GM23338 (cell line): Measurements from ENCODE around the gene NIPAL3. TPM values are rescaled to one million over a fixed set of nuclear protein-coding genes. Genes with fewer than 3 reads are reported as not detected.

Source experiments
- ATAC-seq: fragments of 200-7000 bp; cut with Tn5 transposase; 3 replicates; pipeline ENCODE4 v1.9.1; 2020
- DNase-seq: peaks from one replicate; pipeline ENCODE4 v3.0.0-alpha.2; 2015; ENCODE audit warnings: low spot score
- H2AFZ ChIP-seq: fragments of 200-600 bp; sonication (generic); 2 replicates; pipeline ENCODE4 v1.8.0; 2016; ENCODE audit warnings: antibody characterized with exemption, mild to moderate bottlenecking, moderate library complexity
- H3F3A ChIP-seq: fragments of 200-600 bp; sonication (generic); replicated peaks from 2 replicates; pipeline ENCODE4 v1.8.0; 2017; ENCODE audit warnings: antibody characterized with exemption, mixed run types, low read depth
- H3K27ac ChIP-seq: fragments of 200-600 bp; sonication (generic); 2 replicates; pipeline ENCODE4 v1.6.1; 2016; ENCODE audit warnings: low read depth
- H3K27me3 ChIP-seq: fragments of 200-600 bp; sonication (generic); 2 replicates; pipeline ENCODE4 v1.8.0; 2016; ENCODE audit warnings: mild to moderate bottlenecking, mixed run types, moderate library complexity; ENCODE audit not compliant: insufficient read depth
- H3K36me3 ChIP-seq: fragments of 200-600 bp; sonication (generic); 2 replicates; pipeline ENCODE4 v1.8.0; 2016; ENCODE audit warnings: mild to moderate bottlenecking; ENCODE audit not compliant: insufficient read depth
- H3K4me1 ChIP-seq: fragments of 200-600 bp; sonication (generic); 2 replicates; pipeline ENCODE4 v1.8.0; 2016; ENCODE audit warnings: mild to moderate bottlenecking, moderate library complexity; ENCODE audit not compliant: insufficient read depth
- H3K4me2 ChIP-seq: fragments of 200-600 bp; sonication (generic); 2 replicates; pipeline ENCODE4 v1.7.1; 2017; ENCODE audit warnings: mixed run types
- H3K4me3 ChIP-seq: fragments of 200-600 bp; sonication (generic); 2 replicates; pipeline ENCODE4 v1.6.1; 2016; ENCODE audit warnings: mixed run types
- H3K79me2 ChIP-seq: fragments of 200-600 bp; sonication (generic); replicated peaks from 2 replicates; pipeline ENCODE4 v1.8.0; 2017; ENCODE audit warnings: mild to moderate bottlenecking; ENCODE audit not compliant: insufficient read depth
- H3K9me2 ChIP-seq: fragments of 200-600 bp; sonication (generic); 2 replicates; pipeline ENCODE4 v1.8.0; 2017; ENCODE audit not compliant: insufficient read depth
- H4K20me1 ChIP-seq: fragments of 200-600 bp; sonication (generic); replicated peaks from 2 replicates; pipeline ENCODE4 v1.8.0; 2017; ENCODE audit warnings: mild to moderate bottlenecking; ENCODE audit not compliant: insufficient read depth
- H3K27ac Mint-ChIP-seq: 2 replicates; pipeline ENCODE4 v1.8.0; 2020; ENCODE audit warnings: inconsistent platforms, mild to moderate bottlenecking, moderate library complexity, mixed read lengths
- H3K27me3 Mint-ChIP-seq: 3 replicates; pipeline ENCODE4 v1.8.0; 2022; ENCODE audit warnings: low read depth, mild to moderate bottlenecking, moderate library complexity, mixed read lengths, inconsistent platforms; ENCODE audit not compliant: insufficient read depth, poor library complexity
- H3K36me3 Mint-ChIP-seq: 3 replicates; pipeline ENCODE4 v1.8.0; 2021; ENCODE audit warnings: low read depth, mild to moderate bottlenecking, inconsistent platforms, moderate library complexity, mixed read lengths
- H3K4me1 Mint-ChIP-seq: 3 replicates; pipeline ENCODE4 v1.8.0; 2020; ENCODE audit warnings: mild to moderate bottlenecking, inconsistent platforms, mixed read lengths
- H3K4me3 Mint-ChIP-seq: 3 replicates; pipeline ENCODE4 v1.8.0; 2021; ENCODE audit warnings: moderate library complexity, mild to moderate bottlenecking, inconsistent platforms, mixed read lengths
- H3K9me3 Mint-ChIP-seq: 3 replicates; pipeline ENCODE4 v1.8.0; 2020; ENCODE audit warnings: moderate library complexity, mild to moderate bottlenecking, inconsistent platforms, mixed read lengths
- NANOG ChIP-seq: IDR thresholded peaks from 2 replicates; pipeline ENCODE4 v1.6.1; 2016; ENCODE audit warnings: antibody characterized with exemption, borderline replicate concordance
- polyA plus RNA-seq: library from polyadenylated mRNA; unstranded; fragments of >200 nt; fragmentation: Nextera tagmentation; extraction: Ambion mirVana; gene quantifications from 2 replicates; pipeline ENCODE4 v1.2.1, GENCODE V29; 2016
- total RNA-seq: library from RNA; depleted of rRNA; stranded (reverse); fragments of >200 nt; shearing (Covaris generic); gene quantifications from 2 replicates; pipeline ENCODE4 v1.2.3, GENCODE V29; 2014
- TF ChIP-seq, protein P1 (sequence below), 2 experiments: fragments of 200-600 bp in 1 of 2; sonication (generic) in 1 of 2; conservative IDR thresholded peaks; 2 replicates each; pipeline versions ENCODE4 v1.5.1 to v1.6.1; 2016 to 2017; ENCODE audit warnings: antibody characterized with exemption in 2 of 2, low read depth in 2 of 2, mild to moderate bottlenecking in 2 of 2, moderate library complexity in 1 of 2
- TF ChIP-seq, protein P2 (sequence below): fragments of 250-450 bp; sonication (Bioruptor Pico); IDR thresholded peaks from 2 replicates; pipeline ENCODE4 v1.5.0; 2020; ENCODE audit warnings: mild to moderate bottlenecking, moderate library complexity
- TF ChIP-seq, protein P3 (sequence below): IDR thresholded peaks from 2 replicates; pipeline ENCODE4 v1.6.1; 2016; ENCODE audit warnings: antibody characterized with exemption

The NIPAL3 gene
- total and polyA plus RNA-seq, 2 experiments from 2014 or later: 5.5 to 9.6 TPM

DNA sequence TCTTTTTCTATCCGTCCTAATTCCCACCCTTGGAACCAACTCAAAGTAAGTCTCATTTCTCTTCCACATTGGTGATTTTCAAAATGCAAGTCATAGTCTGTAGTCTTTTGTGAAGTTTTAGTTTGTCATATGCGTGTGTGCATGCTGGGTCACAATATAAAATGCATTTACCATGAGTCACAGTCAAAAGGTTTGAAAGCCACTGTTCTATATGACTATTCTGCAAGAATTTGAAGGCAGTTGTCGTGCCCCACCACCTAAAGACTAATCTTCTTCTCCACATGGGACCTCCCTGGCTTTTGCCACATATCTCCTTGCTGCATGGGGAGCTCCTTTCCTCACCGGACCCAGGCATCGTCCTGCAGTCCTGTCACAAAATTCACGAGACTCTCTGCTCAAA lies 3.6 kb upstream of the NIPAL3 start:
- Mint-ChIP-seq H3K4me3 (no peak overlapping the region), H3K27me3 (peaks cover 6% of the 10 kb centered on the region), H3K9me3 (no peaks in the 10 kb centered on the region), H3K36me3 (no peaks in the 10 kb centered on the region; the same call in 2 of the 3 replicates), H3K27ac (no peak overlapping the region), H3K4me1 (peaks cover 18% of the 10 kb centered on the region)
- ATAC-seq (no peak), DNase-seq (no peak)
- Histone ChIP-seq H3K9me2 (no peaks in the 10 kb centered on the region), H2AFZ (no peak overlapping the region), H3K4me1 (peaks cover 13% of the 10 kb centered on the region), H3K27ac (no peak overlapping the region), H3K4me3 (no peak overlapping the region), H3K79me2 (peaks cover 13% of the 10 kb centered on the region), H3F3A (peaks cover 6% of the 10 kb centered on the region), H3K4me2 (no peak overlapping the region), H4K20me1 (no peaks in the 10 kb centered on the region), H3K27me3 (no peaks in the 10 kb centered on the region), H3K36me3 (no peaks in the 10 kb centered on the region)
- TF ChIP-seq NANOG: no peak
- TF ChIP-seq, protein P1, sequence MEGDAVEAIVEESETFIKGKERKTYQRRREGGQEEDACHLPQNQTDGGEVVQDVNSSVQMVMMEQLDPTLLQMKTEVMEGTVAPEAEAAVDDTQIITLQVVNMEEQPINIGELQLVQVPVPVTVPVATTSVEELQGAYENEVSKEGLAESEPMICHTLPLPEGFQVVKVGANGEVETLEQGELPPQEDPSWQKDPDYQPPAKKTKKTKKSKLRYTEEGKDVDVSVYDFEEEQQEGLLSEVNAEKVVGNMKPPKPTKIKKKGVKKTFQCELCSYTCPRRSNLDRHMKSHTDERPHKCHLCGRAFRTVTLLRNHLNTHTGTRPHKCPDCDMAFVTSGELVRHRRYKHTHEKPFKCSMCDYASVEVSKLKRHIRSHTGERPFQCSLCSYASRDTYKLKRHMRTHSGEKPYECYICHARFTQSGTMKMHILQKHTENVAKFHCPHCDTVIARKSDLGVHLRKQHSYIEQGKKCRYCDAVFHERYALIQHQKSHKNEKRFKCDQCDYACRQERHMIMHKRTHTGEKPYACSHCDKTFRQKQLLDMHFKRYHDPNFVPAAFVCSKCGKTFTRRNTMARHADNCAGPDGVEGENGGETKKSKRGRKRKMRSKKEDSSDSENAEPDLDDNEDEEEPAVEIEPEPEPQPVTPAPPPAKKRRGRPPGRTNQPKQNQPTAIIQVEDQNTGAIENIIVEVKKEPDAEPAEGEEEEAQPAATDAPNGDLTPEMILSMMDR (conservative IDR thresholded peaks at IDR 0.05; ENCODE audit: low read depth in 2 of 2): no peak
- TF ChIP-seq, protein P2, sequence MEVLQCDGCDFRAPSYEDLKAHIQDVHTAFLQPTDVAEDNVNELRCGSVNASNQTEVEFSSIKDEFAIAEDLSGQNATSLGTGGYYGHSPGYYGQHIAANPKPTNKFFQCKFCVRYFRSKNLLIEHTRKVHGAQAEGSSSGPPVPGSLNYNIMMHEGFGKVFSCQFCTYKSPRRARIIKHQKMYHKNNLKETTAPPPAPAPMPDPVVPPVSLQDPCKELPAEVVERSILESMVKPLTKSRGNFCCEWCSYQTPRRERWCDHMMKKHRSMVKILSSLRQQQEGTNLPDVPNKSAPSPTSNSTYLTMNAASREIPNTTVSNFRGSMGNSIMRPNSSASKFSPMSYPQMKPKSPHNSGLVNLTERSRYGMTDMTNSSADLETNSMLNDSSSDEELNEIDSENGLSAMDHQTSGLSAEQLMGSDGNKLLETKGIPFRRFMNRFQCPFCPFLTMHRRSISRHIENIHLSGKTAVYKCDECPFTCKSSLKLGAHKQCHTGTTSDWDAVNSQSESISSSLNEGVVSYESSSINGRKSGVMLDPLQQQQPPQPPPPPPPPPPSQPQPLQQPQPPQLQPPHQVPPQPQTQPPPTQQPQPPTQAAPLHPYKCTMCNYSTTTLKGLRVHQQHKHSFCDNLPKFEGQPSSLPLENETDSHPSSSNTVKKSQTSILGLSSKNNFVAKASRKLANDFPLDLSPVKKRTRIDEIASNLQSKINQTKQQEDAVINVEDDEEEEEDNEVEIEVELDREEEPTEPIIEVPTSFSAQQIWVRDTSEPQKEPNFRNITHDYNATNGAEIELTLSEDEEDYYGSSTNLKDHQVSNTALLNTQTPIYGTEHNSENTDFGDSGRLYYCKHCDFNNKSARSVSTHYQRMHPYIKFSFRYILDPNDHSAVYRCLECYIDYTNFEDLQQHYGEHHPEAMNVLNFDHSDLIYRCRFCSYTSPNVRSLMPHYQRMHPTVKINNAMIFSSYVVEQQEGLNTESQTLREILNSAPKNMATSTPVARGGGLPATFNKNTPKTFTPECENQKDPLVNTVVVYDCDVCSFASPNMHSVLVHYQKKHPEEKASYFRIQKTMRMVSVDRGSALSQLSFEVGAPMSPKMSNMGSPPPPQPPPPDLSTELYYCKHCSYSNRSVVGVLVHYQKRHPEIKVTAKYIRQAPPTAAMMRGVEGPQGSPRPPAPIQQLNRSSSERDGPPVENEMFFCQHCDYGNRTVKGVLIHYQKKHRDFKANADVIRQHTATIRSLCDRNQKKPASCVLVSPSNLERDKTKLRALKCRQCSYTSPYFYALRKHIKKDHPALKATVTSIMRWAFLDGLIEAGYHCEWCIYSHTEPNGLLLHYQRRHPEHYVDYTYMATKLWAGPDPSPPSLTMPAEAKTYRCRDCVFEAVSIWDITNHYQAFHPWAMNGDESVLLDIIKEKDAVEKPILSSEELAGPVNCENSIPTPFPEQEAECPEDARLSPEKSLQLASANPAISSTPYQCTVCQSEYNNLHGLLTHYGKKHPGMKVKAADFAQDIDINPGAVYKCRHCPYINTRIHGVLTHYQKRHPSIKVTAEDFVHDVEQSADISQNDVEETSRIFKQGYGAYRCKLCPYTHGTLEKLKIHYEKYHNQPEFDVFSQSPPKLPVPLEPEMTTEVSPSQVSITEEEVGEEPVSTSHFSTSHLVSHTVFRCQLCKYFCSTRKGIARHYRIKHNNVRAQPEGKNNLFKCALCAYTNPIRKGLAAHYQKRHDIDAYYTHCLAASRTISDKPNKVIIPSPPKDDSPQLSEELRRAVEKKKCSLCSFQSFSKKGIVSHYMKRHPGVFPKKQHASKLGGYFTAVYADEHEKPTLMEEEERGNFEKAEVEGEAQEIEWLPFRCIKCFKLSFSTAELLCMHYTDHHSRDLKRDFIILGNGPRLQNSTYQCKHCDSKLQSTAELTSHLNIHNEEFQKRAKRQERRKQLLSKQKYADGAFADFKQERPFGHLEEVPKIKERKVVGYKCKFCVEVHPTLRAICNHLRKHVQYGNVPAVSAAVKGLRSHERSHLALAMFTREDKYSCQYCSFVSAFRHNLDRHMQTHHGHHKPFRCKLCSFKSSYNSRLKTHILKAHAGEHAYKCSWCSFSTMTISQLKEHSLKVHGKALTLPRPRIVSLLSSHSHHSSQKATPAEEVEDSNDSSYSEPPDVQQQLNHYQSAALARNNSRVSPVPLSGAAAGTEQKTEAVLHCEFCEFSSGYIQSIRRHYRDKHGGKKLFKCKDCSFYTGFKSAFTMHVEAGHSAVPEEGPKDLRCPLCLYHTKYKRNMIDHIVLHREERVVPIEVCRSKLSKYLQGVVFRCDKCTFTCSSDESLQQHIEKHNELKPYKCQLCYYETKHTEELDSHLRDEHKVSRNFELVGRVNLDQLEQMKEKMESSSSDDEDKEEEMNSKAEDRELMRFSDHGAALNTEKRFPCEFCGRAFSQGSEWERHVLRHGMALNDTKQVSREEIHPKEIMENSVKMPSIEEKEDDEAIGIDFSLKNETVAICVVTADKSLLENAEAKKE: no peak
- TF ChIP-seq, protein P3, sequence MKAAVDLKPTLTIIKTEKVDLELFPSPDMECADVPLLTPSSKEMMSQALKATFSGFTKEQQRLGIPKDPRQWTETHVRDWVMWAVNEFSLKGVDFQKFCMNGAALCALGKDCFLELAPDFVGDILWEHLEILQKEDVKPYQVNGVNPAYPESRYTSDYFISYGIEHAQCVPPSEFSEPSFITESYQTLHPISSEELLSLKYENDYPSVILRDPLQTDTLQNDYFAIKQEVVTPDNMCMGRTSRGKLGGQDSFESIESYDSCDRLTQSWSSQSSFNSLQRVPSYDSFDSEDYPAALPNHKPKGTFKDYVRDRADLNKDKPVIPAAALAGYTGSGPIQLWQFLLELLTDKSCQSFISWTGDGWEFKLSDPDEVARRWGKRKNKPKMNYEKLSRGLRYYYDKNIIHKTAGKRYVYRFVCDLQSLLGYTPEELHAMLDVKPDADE: no peak
